ENCODE data around the gene UST.
"Not testable (repeated sequence)": the region's sequence is repeated elsewhere in the genome, so short reads cannot be mapped to it uniquely, and the experiment has no call there.

UST gene

GRCh38 chr6:148874698-148875293 is 128.0 kb downstream of the UST start:
- DNase-seq = no peak

- no peak for DNase-seq
Observed at GRCh38 chr6:148878683-148879082, 131.9 kb downstream of the UST start.

GRCh38 chr6:148880742-148881141 is 133.9 kb downstream of the UST start:
- not testable (repeated sequence) for DNase-seq

- no peak for DNase-seq
Observed at GRCh38 chr6:148881593-148882311, 134.9 kb downstream of the UST start.

- DNase-seq = no peak
Observed at GRCh38 chr6:148883270-148883669, 136.4 kb downstream of the UST start.

GRCh38 chr6:148884461-148884860 is 137.6 kb downstream of the UST start:
- no peak for DNase-seq

- DNase-seq = no peak
Observed at GRCh38 chr6:148885136-148885865, 138.5 kb downstream of the UST start.

GRCh38 chr6:148885925-148886845 is 139.4 kb downstream of the UST start:
- no peak for DNase-seq

- DNase-seq = no peak
Observed at GRCh38 chr6:148887181-148887580, 140.4 kb downstream of the UST start.

GRCh38 chr6:148888856-148889255 is 142.0 kb downstream of the UST start:
- DNase-seq = no peak

- DNase-seq = no peak
Observed at GRCh38 chr6:148890096-148890495, 143.3 kb downstream of the UST start.

- DNase-seq = no peak
Observed at GRCh38 chr6:148890652-148891404, 144.0 kb downstream of the UST start.

- DNase-seq = no peak
Observed at GRCh38 chr6:148891405-148891783, 144.6 kb downstream of the UST start.

GRCh38 chr6:148892247-148892646 is 145.4 kb downstream of the UST start:
- no peak for DNase-seq

GRCh38 chr6:148893073-148893472 is 146.2 kb downstream of the UST start:
- DNase-seq = no peak

GRCh38 chr6:148893481-148893880 is 146.7 kb downstream of the UST start:
- no peak for DNase-seq

- no peak for DNase-seq
Observed at GRCh38 chr6:148898376-148899014, 151.7 kb downstream of the UST start.

GRCh38 chr6:148904896-148905870 is 158.4 kb downstream of the UST start:
- DNase-seq = no peak

GRCh38 chr6:148905901-148906300 is 159.1 kb downstream of the UST start:
- DNase-seq = no peak

GRCh38 chr6:148906386-148906785 is 159.6 kb downstream of the UST start:
- DNase-seq = no peak

Data from AML-193 (cell line).